Sigmoid colon (tissue), 7 donors: ENCODE measurements around the gene PTCD1. TPM values are rescaled to one million over a fixed set of nuclear protein-coding genes. Genes with fewer than 3 reads are reported as not detected.

Source experiments
- DNase-seq: peaks from one replicate; pipeline ENCODE4 v3.0.0-alpha.2; 2019
- H3K27ac ChIP-seq, 4 donors: fragments of 200-600 bp; sonication (generic); one replicate each; pipeline ENCODE4 v1.5.1; 2016 to 2019; ENCODE audit warnings: mild to moderate bottlenecking in 1 of 4
- H3K27me3 ChIP-seq, 3 donors: fragments of 200-600 bp; sonication (generic); one replicate each; pipeline ENCODE4 v1.5.1; 2019; ENCODE audit warnings: mild to moderate bottlenecking in 1 of 3
- H3K36me3 ChIP-seq, 4 donors: fragments of 200-600 bp; sonication (generic); one replicate each; pipeline ENCODE4 v1.5.1; 2016 to 2019
- H3K4me1 ChIP-seq, 4 donors: fragments of 200-600 bp; sonication (generic); one replicate each; pipeline ENCODE4 v1.5.1; 2017 to 2019
- H3K4me3 ChIP-seq, 4 donors: fragments of 200-600 bp; sonication (generic); one replicate each; pipeline ENCODE4 v1.5.1; 2017 to 2019; ENCODE audit warnings: mild to moderate bottlenecking in 2 of 4, moderate library complexity in 1 of 4
- H3K9me3 ChIP-seq, 4 donors: fragments of 200-600 bp in 3 of 4; sonication (generic) in 3 of 4; one replicate each; pipeline versions ENCODE4 v1.5.1 to v1.6.1; 2013 to 2019
- CTCF ChIP-seq, 4 experiments: fragments of 450-650 bp in 3 of 4; fragments of 200-600 bp in 1 of 4; IDR thresholded peaks; one replicate each; pipeline ENCODE4 v1.5.1; 2016 to 2019; ENCODE audit warnings: antibody characterized with exemption in 4 of 4, mild to moderate bottlenecking in 3 of 4, moderate library complexity in 2 of 4
- EP300 ChIP-seq, 4 donors: sonication (generic); formaldehyde crosslinking; IDR thresholded peaks; one replicate each; pipeline ENCODE4 v1.6.1; 2017; ENCODE audit warnings: antibody characterized with exemption in 4 of 4
- POLR2A ChIP-seq, 2 donors: fragments of 450-650 bp; IDR thresholded peaks; one replicate each; pipeline ENCODE4 v1.6.1; 2016; ENCODE audit warnings: antibody characterized with exemption in 2 of 2, mild to moderate bottlenecking in 2 of 2, moderate library complexity in 2 of 2
- POLR2AphosphoS5 ChIP-seq, 4 donors: sonication (generic); formaldehyde crosslinking; IDR thresholded peaks; one replicate each; pipeline ENCODE4 v1.6.1; 2017; ENCODE audit warnings: antibody characterized with exemption in 4 of 4
- WGBS, 2 donors: extraction: QIAGEN DNeasy Blood & Tissue Kit; methylation state at CpG; one replicate each; pipeline ENCODE4 v1.1.7; 2013; 5-methylcytosine and 5-hydroxymethylcytosine counted together
- intact Hi-C: fragments of 100-400 bp; cut with DNase I; formaldehyde crosslinking; loops from one replicate; pipeline ENCODE4 v1.15.1; 2023
- polyA plus RNA-seq, 3 donors: library from polyadenylated mRNA; stranded (reverse); fragments of 200-250 nt; gene quantifications; one replicate each; pipeline ENCODE4 v1.2.3, GENCODE V29; 2013
- total RNA-seq, 4 donors: library from RNA; depleted of rRNA; stranded (reverse); fragments of >200 nt; gene quantifications; one replicate each; pipeline ENCODE4 v1.1.0, GENCODE V29; 2016
- donor health status: healthy with polysubstance abuse.
- donor health status: Bipolar disorder and iron deficiency.
- donor health status: healthy.

Gene PTCD1
- total and polyA plus RNA-seq, 7 donors: 1.2 to 6.4 (median 5.3) TPM

GRCh38 chr7:99404235-99404976 lies 34.2 kb downstream of the PTCD1 start:
- H3K36me3 ChIP-seq: peaks cover 13 to 54% (median 47%) of the 10 kb centered on the region in 4 donors
- intact Hi-C loops: no loop called here
- H3K9me3 ChIP-seq: no peaks in the 10 kb centered on the region
- peaks cover 0 to 42% (median 37%) of the 10 kb centered on the region in 4 donors for H3K4me1 ChIP-seq
- H3K27ac ChIP-seq: no peak overlapping the region
- no peaks in the 10 kb centered on the region for H3K27me3 ChIP-seq
- TF ChIP-seq EP300 (IDR thresholded peaks at IDR 0.05): no peak
- no peak for TF ChIP-seq CTCF (IDR thresholded peaks at IDR 0.05)
- TF ChIP-seq POLR2A (IDR thresholded peaks at IDR 0.05): no peak
- no peak for TF ChIP-seq POLR2AphosphoS5 (IDR thresholded peaks at IDR 0.05)
- no peak overlapping the region for H3K4me3 ChIP-seq
- no peak for DNase-seq
- WGBS, 2 donors: 84 to 89% methylated on average over 18 of the region's 18 CpGs

GRCh38 chr7:99403764-99404163 lies 34.8 kb downstream of the PTCD1 start:
- peaks cover 14 to 60% (median 50%) of the 10 kb centered on the region in 4 donors for H3K36me3 ChIP-seq
- H3K4me3 ChIP-seq: no peak overlapping the region
- WGBS, 2 donors: 94 to 96% methylated on average over 5 of the region's 5 CpGs
- intact Hi-C loops: no loop called here
- no peak for TF ChIP-seq POLR2AphosphoS5 (IDR thresholded peaks at IDR 0.05)
- TF ChIP-seq CTCF (IDR thresholded peaks at IDR 0.05): no peak
- TF ChIP-seq POLR2A (IDR thresholded peaks at IDR 0.05): no peak
- TF ChIP-seq EP300 (IDR thresholded peaks at IDR 0.05): no peak
- H3K27ac ChIP-seq: no peak overlapping the region
- H3K9me3 ChIP-seq: no peaks in the 10 kb centered on the region
- no peak for DNase-seq
- H3K4me1 ChIP-seq: peaks cover 0 to 39% (median 36%) of the 10 kb centered on the region in 4 donors
- H3K27me3 ChIP-seq: no peaks in the 10 kb centered on the region

GRCh38 chr7:99402854-99403253 lies 35.7 kb downstream of the PTCD1 start:
- 95 to 98% methylated on average over 3 of the region's 3 CpGs for WGBS, 2 donors
- no peak for DNase-seq
- H3K36me3 ChIP-seq: peaks cover 16 to 69% (median 52%) of the 10 kb centered on the region in 4 donors
- no peak overlapping the region for H3K27ac ChIP-seq
- no peaks in the 10 kb centered on the region for H3K27me3 ChIP-seq
- peaks cover 0 to 39% (median 36%) of the 10 kb centered on the region in 4 donors for H3K4me1 ChIP-seq
- TF ChIP-seq POLR2AphosphoS5 (IDR thresholded peaks at IDR 0.05) (no peak), EP300 (IDR thresholded peaks at IDR 0.05) (no peak), POLR2A (IDR thresholded peaks at IDR 0.05) (no peak), CTCF (IDR thresholded peaks at IDR 0.05) (no peak)
- no peaks in the 10 kb centered on the region for H3K9me3 ChIP-seq
- intact Hi-C loops: no loop called here
- no peak overlapping the region for H3K4me3 ChIP-seq

- Histone ChIP-seq H3K4me3 (no peak overlapping the region), H3K4me1 (peaks cover 0 to 10% (median 6%) of the 10 kb centered on the region in 4 donors), H3K9me3 (no peaks in the 10 kb centered on the region), H3K27me3 (no peaks in the 10 kb centered on the region), H3K27ac (no peak overlapping the region), H3K36me3 (peaks cover 16 to 97% (median 60%) of the 10 kb centered on the region in 4 donors)
- WGBS, 2 donors: 78 to 84% methylated on average over 6 of the region's 6 CpGs
- intact Hi-C loops: no loop called here
- no peak for DNase-seq
- no peak for TF ChIP-seq CTCF (IDR thresholded peaks at IDR 0.05)
- TF ChIP-seq EP300 (IDR thresholded peaks at IDR 0.05): no peak
- TF ChIP-seq POLR2A (IDR thresholded peaks at IDR 0.05): no peak
- TF ChIP-seq POLR2AphosphoS5 (IDR thresholded peaks at IDR 0.05): no peak
Measured at GRCh38 chr7:99399597-99399996, 39.0 kb downstream of the PTCD1 start.
